Body of pancreas (tissue), 4 donors: ENCODE data around the gene TGM4.

ENCODE experiments used
- POLR2A ChIP-seq, 3 donors: fragments of 450-650 bp; IDR thresholded peaks; one replicate each; pipeline ENCODE4 v1.6.1; 2016; ENCODE audit warnings: antibody characterized with exemption in 3 of 3, mild to moderate bottlenecking in 2 of 3
- TF ChIP-seq, protein P1 (sequence below), 7 experiments: fragments of 450-650 bp in 4 of 7; fragments of 200-600 bp in 3 of 7; sonication (generic) in 3 of 7; IDR thresholded peaks; one replicate each; pipeline ENCODE4 v1.5.1; 2016 to 2019; ENCODE audit warnings: antibody characterized with exemption in 7 of 7

DNA sequence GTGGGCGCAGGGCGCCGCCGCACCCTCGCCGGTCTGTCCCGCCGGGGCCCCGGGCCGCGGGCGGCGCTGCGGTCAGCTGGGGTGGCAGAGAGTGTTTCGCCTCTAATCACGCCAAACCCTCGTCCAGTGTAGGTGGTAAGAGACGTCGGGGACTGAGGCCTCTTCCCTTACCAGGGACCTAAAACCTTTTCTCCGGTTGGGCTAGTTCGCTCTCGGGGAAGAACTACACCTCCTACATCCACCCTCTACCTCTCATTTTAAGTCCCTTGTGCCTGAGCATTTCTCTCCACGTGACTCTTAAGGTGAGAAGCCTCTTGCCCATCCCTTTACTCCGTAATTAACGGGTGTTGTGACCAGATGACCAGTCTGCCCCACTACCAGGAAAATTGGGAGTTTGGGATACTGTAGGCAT, 12.2 kb upstream of the TGM4 start:
- TF ChIP-seq, protein P1, sequence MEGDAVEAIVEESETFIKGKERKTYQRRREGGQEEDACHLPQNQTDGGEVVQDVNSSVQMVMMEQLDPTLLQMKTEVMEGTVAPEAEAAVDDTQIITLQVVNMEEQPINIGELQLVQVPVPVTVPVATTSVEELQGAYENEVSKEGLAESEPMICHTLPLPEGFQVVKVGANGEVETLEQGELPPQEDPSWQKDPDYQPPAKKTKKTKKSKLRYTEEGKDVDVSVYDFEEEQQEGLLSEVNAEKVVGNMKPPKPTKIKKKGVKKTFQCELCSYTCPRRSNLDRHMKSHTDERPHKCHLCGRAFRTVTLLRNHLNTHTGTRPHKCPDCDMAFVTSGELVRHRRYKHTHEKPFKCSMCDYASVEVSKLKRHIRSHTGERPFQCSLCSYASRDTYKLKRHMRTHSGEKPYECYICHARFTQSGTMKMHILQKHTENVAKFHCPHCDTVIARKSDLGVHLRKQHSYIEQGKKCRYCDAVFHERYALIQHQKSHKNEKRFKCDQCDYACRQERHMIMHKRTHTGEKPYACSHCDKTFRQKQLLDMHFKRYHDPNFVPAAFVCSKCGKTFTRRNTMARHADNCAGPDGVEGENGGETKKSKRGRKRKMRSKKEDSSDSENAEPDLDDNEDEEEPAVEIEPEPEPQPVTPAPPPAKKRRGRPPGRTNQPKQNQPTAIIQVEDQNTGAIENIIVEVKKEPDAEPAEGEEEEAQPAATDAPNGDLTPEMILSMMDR (IDR thresholded peaks at IDR 0.05) = no peak
- no peak for TF ChIP-seq POLR2A (IDR thresholded peaks at IDR 0.05)
